Tibial nerve (tissue), 4 donors: Measurements from ENCODE around the gene KRT9.

Source experiments
- CTCF ChIP-seq, 5 experiments: fragments of 200-600 bp in 3 of 5; fragments of 450-650 bp in 2 of 5; sonication (generic) in 3 of 5; IDR thresholded peaks; one replicate each; pipeline ENCODE4 v1.5.1; 2016 to 2019; ENCODE audit warnings: antibody characterized with exemption in 5 of 5, mild to moderate bottlenecking in 3 of 5, moderate library complexity in 2 of 5
- EP300 ChIP-seq, 2 donors: sonication (generic); formaldehyde crosslinking; IDR thresholded peaks; one replicate each; pipeline ENCODE4 v1.6.1; 2017; ENCODE audit warnings: antibody characterized with exemption in 2 of 2, mild to moderate bottlenecking in 1 of 2
- POLR2A ChIP-seq, 2 donors: fragments of 450-650 bp; IDR thresholded peaks; one replicate each; pipeline ENCODE4 v1.6.1; 2017; ENCODE audit warnings: antibody characterized with exemption in 2 of 2, mild to moderate bottlenecking in 2 of 2, moderate library complexity in 2 of 2

DNA sequence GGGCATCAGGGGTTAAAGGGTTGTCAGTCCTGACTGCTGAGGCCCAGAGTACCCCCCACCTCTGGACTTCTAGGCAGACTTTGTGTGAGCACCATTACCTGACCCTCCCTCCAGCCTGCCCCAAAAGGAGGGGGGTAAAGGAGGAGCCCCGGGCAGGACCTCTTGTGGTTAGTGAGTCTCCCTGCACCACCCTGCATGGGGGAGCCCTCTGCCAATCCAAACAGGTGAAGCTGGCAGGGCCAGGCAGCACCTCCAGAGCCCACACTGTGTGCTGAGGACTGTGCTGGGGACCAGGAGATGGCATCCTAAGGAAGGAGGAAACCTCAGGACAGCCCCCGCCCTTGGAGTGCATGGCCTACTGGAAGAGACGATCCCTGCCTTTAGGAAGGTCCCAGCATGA lies 17.4 kb upstream of the KRT9 start:
- TF ChIP-seq CTCF (IDR thresholded peaks at IDR 0.05), result no peak
- no peak for TF ChIP-seq EP300 (IDR thresholded peaks at IDR 0.05)
- no peak for TF ChIP-seq POLR2A (IDR thresholded peaks at IDR 0.05)
